HG03135 (cell line): Measurements from ENCODE around the gene SIGLEC9.

Source experiments
- ATAC-seq: cut with Tn5 transposase; IDR thresholded peaks from one replicate; pipeline ENCODE4 v1.9.1; 2021; ENCODE audit warnings: mild to moderate bottlenecking, moderate library complexity; ENCODE audit not compliant: unreplicated experiment

The SIGLEC9 gene

DNA sequence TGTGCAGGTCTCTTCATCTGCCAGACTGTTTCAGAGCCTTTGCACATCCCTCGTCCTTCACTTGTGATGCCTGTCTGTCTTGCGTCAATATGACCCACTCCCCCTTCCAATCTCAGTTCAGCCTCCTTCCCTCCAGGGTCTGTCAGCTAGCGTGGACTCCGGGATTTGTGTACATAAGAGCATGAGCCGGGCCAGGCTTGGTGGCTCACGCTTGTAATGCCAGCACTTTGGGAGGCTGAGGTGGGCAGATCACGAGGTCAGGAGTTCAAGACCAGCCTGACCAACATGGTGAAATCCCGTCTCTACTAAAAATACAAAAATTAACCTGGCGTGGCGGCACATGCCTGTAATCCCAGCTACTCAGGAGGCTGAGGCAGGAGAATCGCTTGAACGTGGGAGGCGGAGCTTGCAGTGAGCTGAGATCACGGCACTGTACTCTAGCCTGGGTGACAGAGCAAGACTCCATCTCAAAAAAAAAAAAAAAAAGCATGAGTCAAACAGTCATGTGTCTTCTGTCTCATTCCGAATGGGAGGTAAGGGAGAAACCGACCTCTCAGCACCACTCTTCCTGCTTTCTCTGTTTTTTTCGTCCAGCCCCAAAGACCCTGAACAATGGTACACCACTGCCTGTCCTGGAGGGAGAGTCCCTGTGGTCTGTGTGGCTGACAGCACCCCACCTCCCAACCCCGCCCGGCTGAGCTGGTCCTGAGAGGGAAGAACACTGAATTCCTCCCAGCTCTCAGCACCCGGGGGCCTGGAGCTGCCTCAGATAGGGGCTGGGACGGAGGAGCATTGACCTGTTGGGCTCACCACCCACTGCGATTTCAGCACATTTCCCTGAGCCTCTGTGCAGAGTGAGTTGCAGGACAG is 2.4 kb upstream of the SIGLEC9 start:
- no peak for ATAC-seq

DNA sequence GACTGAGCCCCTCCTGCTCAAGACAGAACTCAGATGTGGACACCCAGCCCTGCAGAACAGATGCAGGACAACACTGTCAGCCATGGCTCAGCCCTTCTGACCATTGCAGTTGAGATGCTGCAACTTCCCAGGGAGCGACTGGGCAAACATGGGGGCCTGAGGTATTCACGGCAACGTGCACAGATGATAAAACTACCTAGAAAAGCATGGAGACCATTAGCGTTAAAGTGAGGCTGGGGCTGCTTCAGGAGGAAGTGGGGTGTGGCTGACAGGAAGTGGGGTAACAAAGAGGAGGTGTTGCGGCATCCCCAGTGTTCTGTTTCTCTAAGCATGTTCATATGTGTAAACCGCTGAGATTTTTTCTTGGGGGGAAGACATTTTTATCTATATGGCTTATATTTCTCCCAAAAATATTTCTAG is 1.3 kb upstream of the SIGLEC9 start:
- ATAC-seq = no peak

DNA sequence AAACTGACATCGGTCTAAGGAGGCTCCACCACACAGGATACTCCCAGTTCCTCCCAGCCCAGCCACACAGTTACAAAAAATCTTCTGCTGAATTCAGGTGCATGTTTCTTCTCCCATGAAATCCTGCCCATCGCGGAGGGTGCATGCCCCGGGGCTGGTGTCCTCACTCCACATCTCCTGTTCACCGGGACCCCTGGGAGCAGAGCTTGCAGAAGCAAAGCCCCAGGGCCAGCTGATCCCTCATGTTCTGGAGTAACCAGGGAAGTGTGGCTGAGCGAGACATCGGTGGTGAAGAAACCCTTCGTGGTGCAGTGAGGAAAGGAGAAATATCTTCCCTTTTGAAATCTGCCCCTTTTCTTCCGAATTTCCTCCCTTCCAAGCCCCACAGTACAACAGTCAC is 904 bp upstream of the SIGLEC9 start:
- no peak for ATAC-seq

DNA sequence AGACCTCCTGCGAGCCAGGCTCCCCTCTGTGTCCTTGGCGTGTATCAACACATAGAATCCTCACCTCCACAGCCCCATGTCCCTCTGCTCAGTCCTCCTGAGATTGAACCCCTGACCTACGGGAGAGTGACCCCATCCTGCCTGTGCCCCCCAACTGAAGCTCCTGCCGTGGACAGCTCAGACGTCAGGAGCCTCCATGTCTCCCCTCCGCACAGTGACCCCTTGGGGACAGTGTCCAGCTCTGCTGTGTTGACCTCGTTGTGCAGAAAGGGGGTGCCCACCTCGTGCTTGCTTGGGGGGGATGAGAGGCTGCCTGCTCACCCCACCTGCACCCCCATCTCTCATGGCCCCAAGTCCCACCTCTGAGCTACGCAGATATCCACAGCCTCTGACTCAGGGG is 490 bp upstream of the SIGLEC9 start:
- ATAC-seq = no peak

DNA sequence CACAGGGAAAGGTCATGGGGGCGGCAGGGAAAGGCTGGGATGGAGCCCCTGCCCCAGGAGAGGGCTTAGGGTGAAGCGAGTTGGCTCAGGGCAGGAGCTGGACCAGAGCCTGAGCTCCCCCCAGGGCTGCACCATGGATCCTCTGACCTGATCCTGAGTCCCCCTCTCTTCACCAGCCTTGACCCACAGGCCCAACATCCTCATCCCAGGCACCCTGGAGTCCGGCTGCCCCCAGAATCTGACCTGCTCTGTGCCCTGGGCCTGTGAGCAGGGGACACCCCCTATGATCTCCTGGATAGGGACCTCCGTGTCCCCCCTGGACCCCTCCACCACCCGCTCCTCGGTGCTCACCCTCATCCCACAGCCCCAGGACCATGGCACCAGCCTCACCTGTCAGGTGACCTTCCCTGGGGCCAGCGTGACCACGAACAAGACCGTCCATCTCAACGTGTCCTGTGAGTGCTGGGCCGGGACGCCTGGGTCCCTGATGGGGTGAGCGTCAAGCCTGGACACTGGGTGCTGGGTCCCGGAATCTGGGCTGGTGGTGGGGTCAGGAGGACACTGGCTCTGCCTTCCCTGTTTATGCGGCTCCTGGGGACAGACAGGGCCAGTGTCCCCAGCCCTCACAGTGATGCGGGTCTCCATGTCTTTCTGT is 842 bp downstream of the SIGLEC9 start:
- no peak for ATAC-seq

DNA sequence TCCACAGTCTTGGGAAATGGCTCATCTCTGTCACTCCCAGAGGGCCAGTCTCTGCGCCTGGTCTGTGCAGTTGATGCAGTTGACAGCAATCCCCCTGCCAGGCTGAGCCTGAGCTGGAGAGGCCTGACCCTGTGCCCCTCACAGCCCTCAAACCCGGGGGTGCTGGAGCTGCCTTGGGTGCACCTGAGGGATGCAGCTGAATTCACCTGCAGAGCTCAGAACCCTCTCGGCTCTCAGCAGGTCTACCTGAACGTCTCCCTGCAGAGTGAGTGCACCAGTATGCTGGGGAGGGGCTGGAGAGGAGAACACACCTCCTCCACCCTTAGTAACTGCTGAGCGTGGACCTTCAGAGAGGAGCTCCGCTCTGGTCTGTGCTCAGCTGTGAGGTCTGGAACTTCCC is 2.3 kb downstream of the SIGLEC9 start:
- no peak for ATAC-seq

DNA sequence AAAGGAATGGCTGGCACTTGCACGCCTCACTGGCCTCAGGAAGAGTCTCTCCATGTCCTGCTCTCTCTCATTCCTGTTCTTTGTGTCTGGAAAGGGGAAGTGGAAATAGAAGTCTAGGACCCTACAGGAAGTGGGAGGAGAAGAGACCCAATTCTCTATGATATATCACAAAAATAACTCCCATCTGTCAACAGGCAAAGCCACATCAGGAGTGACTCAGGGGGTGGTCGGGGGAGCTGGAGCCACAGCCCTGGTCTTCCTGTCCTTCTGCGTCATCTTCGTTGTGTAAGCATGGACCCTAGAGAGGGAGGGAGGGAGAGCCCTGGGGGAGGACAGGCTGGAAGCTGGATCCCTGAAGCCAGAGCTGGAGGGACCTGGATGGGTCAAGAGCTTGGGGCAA is 3.0 kb downstream of the SIGLEC9 start:
- ATAC-seq = no peak

DNA sequence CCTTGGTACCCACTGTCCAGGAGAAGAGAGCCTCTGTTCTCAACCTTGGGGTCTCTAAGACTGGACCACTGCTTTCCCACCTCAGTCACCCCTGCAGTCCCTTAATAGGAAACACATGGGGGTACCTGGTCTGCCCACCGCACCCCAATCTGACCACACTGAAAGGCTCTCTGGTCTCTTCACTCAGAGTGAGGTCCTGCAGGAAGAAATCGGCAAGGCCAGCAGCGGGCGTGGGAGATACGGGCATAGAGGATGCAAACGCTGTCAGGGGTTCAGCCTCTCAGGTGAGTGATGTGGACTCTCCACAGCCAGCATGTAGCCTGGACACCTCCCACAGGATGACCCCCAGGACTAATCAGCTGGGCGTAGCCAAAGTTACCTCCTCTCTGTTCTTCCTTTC is 3.5 kb downstream of the SIGLEC9 start:
- ATAC-seq = no peak

DNA sequence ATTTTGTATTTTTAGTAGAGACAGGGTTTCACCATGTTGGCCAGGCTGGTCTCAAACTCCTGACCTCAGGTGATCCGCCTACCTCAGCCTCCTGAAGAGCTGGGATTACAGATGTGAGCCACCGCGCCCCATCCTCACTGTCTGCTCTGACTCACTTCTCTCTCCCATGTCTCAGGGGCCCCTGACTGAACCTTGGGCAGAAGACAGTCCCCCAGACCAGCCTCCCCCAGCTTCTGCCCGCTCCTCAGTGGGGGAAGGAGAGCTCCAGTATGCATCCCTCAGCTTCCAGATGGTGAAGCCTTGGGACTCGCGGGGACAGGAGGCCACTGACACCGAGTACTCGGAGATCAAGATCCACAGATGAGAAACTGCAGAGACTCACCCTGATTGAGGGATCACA is 5.0 kb downstream of the SIGLEC9 start:
- ATAC-seq = no peak

DNA sequence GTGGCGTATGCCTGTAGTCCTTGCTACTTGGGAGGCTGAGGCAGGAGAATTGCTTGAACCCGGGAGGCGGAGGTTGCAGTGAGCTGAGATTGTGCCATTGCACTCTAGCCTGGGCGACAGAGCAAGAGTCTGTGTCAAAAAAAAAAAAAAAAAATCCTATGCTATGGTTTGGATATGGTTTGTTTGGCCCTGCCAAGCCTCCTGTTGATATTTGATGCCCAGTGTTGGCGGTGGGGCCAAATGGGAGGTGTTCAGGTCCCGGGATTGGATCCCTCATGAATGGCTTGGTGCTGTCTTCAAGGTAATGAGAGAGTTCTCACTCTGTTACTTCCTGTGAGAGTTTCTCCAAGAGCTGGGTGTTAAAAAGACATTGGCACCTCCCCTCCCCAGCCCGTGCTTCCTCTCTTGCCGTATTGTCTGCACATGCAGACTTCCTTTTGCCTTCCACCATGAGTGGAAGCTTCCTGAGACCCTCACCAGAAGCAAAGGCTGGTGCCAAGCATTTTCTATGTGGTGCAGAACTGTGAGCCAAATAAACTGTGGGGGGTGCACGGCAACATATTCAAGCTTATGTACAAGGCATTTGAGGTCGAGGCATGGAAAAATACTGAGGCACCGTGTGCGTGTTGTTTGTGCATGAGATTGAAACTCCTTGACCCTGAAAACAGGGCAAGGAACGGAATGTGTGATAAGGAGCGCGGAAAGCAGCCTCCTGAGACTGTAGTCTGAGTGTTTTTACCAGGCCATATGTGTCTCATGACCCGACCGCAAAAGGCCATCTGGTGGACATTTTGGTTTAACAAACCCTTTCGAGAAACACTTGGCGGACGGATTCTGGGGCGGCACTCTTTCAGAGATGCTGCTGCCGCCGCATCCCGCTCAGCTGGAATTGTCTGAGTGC is 7.3 kb downstream of the SIGLEC9 start:
- ATAC-seq = no peak

DNA sequence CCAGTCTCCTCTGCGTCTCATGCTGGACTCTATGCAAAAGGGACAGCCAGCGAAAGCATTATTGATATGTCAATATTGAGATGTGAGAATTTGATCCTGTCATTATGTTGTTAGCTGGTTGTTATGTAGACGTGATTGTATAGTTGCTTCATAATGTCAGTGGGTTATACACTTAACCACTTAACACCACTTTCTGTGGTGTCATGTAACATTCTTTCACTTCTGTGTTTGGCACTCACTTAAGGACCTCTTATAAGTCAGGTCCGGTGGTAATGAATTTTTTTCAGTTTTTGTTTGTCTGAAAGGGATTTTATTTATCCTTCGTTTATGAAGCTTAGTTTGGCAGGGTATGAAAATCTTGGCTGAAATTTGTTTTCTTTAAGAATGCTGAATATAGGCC is 10.3 kb downstream of the SIGLEC9 start:
- no peak for ATAC-seq

DNA sequence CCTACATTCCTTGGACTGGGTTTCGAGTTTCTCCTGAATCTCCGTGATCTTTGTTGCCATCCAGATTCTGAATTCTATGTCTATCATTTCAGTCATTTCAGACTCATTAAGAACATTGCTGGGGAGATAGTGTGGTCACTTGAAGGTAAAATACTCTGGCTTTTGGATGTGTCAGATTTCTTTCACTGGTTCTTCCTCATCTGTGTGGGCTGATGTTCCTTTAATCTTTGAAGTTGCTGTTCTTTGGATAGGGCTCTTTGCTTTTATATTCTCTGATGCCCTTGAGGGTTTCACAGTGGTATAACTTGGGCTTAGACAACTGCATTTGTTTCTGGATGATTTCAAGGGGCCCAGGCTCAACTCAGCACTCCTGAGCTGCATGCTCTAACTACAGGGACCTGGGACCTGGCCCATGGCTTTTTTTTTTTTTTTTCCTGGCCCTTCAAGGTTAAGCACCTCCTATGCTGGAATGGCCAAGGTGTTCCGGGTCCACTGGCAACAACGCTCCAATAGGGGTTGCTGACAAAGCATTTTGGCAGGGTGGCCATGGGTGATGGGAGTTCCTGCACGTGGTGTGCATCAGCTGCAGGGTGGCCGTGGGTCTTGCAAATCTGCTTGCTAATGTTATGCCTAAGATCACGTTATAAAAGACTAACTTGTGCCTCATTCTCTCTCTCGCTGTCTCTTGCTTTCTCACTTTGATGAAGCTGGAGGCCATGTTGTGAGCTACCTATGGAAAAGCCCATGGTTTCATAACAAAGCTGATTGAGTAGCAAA is 11.5 kb downstream of the SIGLEC9 start:
- ATAC-seq = no peak

DNA sequence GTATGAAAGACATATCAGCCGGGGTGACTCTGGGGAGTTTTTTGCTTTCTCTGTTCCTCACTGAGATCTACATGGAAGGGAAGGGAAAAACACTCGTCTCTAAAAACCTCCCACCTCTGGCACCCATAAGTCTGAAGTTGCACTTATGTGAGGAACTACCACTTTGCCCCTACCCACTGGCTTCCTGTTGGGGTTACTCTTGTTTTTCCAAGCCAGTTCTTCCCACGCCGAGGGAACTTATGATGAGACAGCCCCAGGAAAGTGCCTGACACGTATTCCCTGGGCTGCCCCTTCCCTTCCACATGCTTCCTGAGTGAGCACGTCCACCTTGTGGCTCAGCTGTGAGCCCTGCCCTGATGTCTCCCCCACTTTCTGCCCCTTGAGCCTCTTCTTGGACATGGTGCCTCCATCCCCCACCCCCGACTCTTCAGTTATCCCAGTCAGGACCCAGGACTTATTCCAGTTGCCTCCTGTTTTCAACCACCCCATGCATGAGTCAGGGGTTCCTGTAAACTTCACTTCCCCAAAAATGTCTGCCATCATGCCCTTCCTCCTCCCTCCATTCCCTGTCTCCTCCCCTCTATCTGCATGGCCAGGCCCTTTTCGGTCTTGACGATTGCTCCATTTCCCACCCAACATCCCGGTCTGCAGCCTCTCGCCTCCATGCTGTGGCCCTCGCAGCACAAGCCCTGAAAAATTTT is 12.3 kb downstream of the SIGLEC9 start:
- ATAC-seq = no peak

DNA sequence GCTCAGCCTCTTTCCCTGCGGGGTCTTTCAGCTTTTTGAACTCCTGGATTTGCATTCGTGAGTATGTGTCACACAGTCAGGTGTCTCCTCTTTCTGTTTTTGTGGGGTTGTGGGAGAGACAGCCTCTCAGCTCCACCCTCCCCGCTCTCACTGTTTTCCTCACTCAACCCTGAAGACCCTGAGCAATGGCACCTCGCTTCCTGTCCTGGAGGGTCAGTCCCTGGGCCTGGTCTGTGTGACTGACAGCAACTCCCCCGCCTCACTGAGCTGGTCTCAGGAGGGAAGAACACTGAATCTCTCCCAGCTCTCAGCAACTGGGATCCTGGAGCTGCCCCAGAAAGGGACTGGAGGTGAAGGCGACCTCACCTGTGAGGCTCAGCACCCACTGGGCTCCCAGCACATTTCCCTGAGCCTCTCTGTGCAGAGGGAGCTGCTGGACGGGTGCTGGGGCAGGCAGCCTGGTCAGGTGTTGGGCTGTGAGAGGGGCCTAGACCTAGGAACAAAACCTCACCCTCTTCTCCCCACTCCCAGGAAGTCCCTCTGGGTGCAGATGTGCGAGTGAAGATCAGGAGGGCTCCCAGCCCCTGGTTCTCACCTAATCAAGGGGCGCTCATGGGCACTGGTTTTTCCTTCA is 13.2 kb downstream of the SIGLEC9 start:
- ATAC-seq = no peak

DNA sequence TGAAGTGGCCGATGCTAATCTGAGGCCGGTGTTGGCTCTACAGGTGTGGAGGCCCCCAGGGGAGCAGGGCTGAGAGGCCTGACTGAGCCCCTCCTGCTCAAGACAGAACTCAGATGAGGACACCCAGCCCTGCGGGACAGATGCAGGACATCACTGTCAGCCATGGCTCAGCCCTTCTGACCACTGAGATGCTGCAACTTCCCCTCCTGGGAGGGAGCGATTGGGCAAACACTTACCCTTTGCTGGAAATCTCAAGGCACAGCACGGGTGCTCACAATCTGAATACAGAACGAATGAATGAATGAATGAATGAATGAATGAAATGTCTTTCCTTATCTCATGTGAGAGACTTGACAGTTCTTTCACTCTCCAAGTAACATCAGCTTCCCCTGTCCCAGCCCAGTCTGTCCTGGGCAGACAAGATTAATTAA is 13.9 kb downstream of the SIGLEC9 start:
- ATAC-seq = no peak

DNA sequence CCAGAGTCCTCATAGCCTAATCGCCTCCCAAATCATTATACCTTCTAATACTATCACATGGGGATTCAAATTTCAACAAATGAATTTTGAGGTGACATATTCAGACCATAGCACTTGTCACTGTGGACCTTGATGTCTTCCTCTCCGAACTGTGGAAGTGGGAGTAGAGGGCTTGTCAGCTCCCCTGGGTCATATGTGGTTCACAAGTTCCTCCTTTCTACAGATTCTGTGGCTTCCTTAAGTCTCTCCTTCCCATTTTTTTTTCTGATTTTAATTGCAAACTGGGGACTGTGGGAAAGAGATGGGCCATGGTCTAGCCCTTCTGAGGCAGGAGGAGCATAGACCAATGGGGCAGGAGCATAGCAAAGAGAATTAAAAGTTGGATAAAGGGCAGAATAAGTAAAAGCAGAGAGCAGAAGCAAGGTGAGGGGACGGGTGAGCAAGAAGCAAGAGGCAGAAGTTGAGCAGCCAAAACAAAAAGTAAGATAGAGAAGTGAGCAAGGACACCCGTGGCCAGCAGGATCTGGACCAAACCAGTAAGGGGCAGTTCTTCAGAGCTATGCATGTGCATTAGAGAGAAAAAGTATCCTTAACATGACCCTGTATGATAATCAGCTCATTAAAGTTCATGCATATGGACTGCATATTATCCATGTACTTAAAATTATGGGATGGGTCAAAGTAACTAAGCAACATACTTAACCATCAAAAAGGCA is 14.8 kb downstream of the SIGLEC9 start:
- no peak for ATAC-seq

DNA sequence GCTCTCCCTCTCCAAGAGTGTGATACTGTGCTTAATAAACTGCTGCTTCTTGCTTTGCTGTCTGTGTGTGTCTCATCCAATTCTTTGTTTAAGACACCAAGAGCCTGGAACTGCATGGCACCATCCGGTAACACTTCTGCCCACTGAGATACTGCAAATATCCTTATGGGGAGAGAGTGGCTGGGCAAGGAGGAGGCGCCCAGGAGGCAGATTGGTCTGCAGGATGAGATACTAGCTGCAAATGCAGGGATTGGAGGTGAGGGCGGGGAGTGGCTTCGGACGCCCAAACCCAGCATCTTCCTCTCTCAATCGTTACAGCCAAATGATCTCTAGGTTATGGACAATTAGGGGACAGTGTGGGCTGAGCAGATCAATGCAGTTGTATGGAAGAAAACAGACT is 15.7 kb downstream of the SIGLEC9 start:
- no peak for ATAC-seq

DNA sequence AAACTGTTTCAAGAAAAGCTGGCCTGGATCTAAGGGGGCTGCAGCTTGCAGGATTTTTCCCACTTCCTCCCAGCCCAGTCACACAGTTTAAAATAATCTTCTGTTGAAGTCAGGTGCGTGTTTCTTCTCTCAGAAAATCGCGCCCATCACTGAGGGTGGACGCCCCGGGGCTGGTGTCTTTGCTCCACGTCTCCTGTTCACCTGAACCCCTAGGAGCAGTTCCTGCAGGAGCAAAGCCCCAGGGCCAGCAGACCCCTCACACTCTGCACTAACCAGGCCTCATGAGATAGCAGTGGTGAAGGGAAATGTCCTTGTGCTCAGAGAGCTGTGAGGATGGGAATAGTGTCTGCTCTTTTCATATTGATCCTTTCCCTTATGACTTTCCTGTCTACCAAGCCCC is 16.5 kb downstream of the SIGLEC9 start:
- ATAC-seq = no peak

DNA sequence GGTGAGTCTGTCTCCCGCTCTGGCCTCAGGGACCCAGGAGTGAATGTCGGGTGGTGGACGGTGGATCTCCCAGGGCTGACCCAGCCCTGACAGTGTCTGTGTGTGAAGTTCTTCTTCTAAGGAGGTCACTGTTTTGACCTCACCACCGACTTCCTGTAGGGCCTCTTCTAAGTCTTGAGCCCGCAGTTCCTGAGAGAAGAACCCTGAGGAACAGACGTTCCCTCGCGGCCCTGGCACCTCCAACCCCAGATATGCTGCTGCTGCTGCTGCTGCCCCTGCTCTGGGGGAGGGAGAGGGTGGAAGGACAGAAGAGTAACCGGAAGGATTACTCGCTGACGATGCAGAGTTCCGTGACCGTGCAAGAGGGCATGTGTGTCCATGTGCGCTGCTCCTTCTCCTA is 17.4 kb downstream of the SIGLEC9 start, which contains the start of gene SIGLEC7:
TSS of gene SIGLEC7 (plus strand) at position 183 of the 400 bp plus-strand sequence. CDS start at position 252, 69 bp downstream.
- no peak for ATAC-seq
